GM23338 (cell line): ENCODE measurements around the gene ASPSCR1. TPM values are rescaled to one million over a fixed set of nuclear protein-coding genes. Genes with fewer than 3 reads are reported as not detected.

Experiments
- ATAC-seq: fragments of 200-7000 bp; cut with Tn5 transposase; 3 replicates; pipeline ENCODE4 v1.9.1; 2020
- DNase-seq: peaks from one replicate; pipeline ENCODE4 v3.0.0-alpha.2; 2015; ENCODE audit warnings: low spot score
- H2AFZ ChIP-seq: fragments of 200-600 bp; sonication (generic); 2 replicates; pipeline ENCODE4 v1.8.0; 2016; ENCODE audit warnings: antibody characterized with exemption, mild to moderate bottlenecking, moderate library complexity
- H3F3A ChIP-seq: fragments of 200-600 bp; sonication (generic); replicated peaks from 2 replicates; pipeline ENCODE4 v1.8.0; 2017; ENCODE audit warnings: antibody characterized with exemption, mixed run types, low read depth
- H3K27ac ChIP-seq: fragments of 200-600 bp; sonication (generic); 2 replicates; pipeline ENCODE4 v1.6.1; 2016; ENCODE audit warnings: low read depth
- H3K27me3 ChIP-seq: fragments of 200-600 bp; sonication (generic); 2 replicates; pipeline ENCODE4 v1.8.0; 2016; ENCODE audit warnings: mild to moderate bottlenecking, mixed run types, moderate library complexity; ENCODE audit not compliant: insufficient read depth
- H3K36me3 ChIP-seq: fragments of 200-600 bp; sonication (generic); 2 replicates; pipeline ENCODE4 v1.8.0; 2016; ENCODE audit warnings: mild to moderate bottlenecking; ENCODE audit not compliant: insufficient read depth
- H3K4me1 ChIP-seq: fragments of 200-600 bp; sonication (generic); 2 replicates; pipeline ENCODE4 v1.8.0; 2016; ENCODE audit warnings: mild to moderate bottlenecking, moderate library complexity; ENCODE audit not compliant: insufficient read depth
- H3K4me2 ChIP-seq: fragments of 200-600 bp; sonication (generic); 2 replicates; pipeline ENCODE4 v1.7.1; 2017; ENCODE audit warnings: mixed run types
- H3K4me3 ChIP-seq: fragments of 200-600 bp; sonication (generic); 2 replicates; pipeline ENCODE4 v1.6.1; 2016; ENCODE audit warnings: mixed run types
- H3K79me2 ChIP-seq: fragments of 200-600 bp; sonication (generic); replicated peaks from 2 replicates; pipeline ENCODE4 v1.8.0; 2017; ENCODE audit warnings: mild to moderate bottlenecking; ENCODE audit not compliant: insufficient read depth
- H3K9me2 ChIP-seq: fragments of 200-600 bp; sonication (generic); 2 replicates; pipeline ENCODE4 v1.8.0; 2017; ENCODE audit not compliant: insufficient read depth
- H4K20me1 ChIP-seq: fragments of 200-600 bp; sonication (generic); replicated peaks from 2 replicates; pipeline ENCODE4 v1.8.0; 2017; ENCODE audit warnings: mild to moderate bottlenecking; ENCODE audit not compliant: insufficient read depth
- H3K27ac Mint-ChIP-seq: 2 replicates; pipeline ENCODE4 v1.8.0; 2020; ENCODE audit warnings: inconsistent platforms, mild to moderate bottlenecking, moderate library complexity, mixed read lengths
- H3K27me3 Mint-ChIP-seq: 3 replicates; pipeline ENCODE4 v1.8.0; 2022; ENCODE audit warnings: low read depth, mild to moderate bottlenecking, moderate library complexity, mixed read lengths, inconsistent platforms; ENCODE audit not compliant: insufficient read depth, poor library complexity
- H3K36me3 Mint-ChIP-seq: 3 replicates; pipeline ENCODE4 v1.8.0; 2021; ENCODE audit warnings: low read depth, mild to moderate bottlenecking, inconsistent platforms, moderate library complexity, mixed read lengths
- H3K4me1 Mint-ChIP-seq: 3 replicates; pipeline ENCODE4 v1.8.0; 2020; ENCODE audit warnings: mild to moderate bottlenecking, inconsistent platforms, mixed read lengths
- H3K4me3 Mint-ChIP-seq: 3 replicates; pipeline ENCODE4 v1.8.0; 2021; ENCODE audit warnings: moderate library complexity, mild to moderate bottlenecking, inconsistent platforms, mixed read lengths
- H3K9me3 Mint-ChIP-seq: 3 replicates; pipeline ENCODE4 v1.8.0; 2020; ENCODE audit warnings: moderate library complexity, mild to moderate bottlenecking, inconsistent platforms, mixed read lengths
- CREB1 ChIP-seq: fragments of 250-450 bp; sonication (Bioruptor Pico); IDR thresholded peaks from 2 replicates; pipeline ENCODE4 v1.5.0; 2020; ENCODE audit warnings: low read depth, mild to moderate bottlenecking, moderate library complexity
- CTCF ChIP-seq, 2 experiments: fragments of 200-600 bp in 1 of 2; sonication (generic) in 1 of 2; conservative IDR thresholded peaks; 2 replicates each; pipeline versions ENCODE4 v1.5.1 to v1.6.1; 2016 to 2017; ENCODE audit warnings: antibody characterized with exemption in 2 of 2, low read depth in 2 of 2, mild to moderate bottlenecking in 2 of 2, moderate library complexity in 1 of 2
- EZH2 ChIP-seq: fragments of 200-600 bp; sonication (generic); IDR thresholded peaks from one replicate; pipeline ENCODE4 v1.8.0; 2017; ENCODE audit warnings: antibody characterized with exemption, mild to moderate bottlenecking, low read depth; ENCODE audit not compliant: unreplicated experiment
- JUNB ChIP-seq: IDR thresholded peaks from one replicate; pipeline ENCODE4 v1.6.1; 2016; ENCODE audit warnings: antibody characterized with exemption; ENCODE audit not compliant: unreplicated experiment
- NANOG ChIP-seq: IDR thresholded peaks from 2 replicates; pipeline ENCODE4 v1.6.1; 2016; ENCODE audit warnings: antibody characterized with exemption, borderline replicate concordance
- POLR2AphosphoS5 ChIP-seq: IDR thresholded peaks from 2 replicates; pipeline ENCODE4 v1.6.1; 2016; ENCODE audit warnings: antibody characterized with exemption, low read depth
- STAT1 ChIP-seq: IDR thresholded peaks from one replicate; pipeline ENCODE4 v1.6.1; 2016; ENCODE audit warnings: antibody characterized with exemption; ENCODE audit not compliant: unreplicated experiment
- ZNF331 ChIP-seq: fragments of 250-450 bp; sonication (Bioruptor Pico); IDR thresholded peaks from 2 replicates; pipeline ENCODE4 v1.5.0; 2020; ENCODE audit warnings: low read depth, mild to moderate bottlenecking, moderate library complexity
- ZNF462 ChIP-seq: fragments of 250-450 bp; sonication (Bioruptor Pico); IDR thresholded peaks from 2 replicates; pipeline ENCODE4 v1.5.0; 2020; ENCODE audit warnings: mild to moderate bottlenecking, moderate library complexity
- polyA plus RNA-seq: library from polyadenylated mRNA; unstranded; fragments of >200 nt; fragmentation: Nextera tagmentation; extraction: Ambion mirVana; gene quantifications from 2 replicates; pipeline ENCODE4 v1.2.1, GENCODE V29; 2016
- total RNA-seq: library from RNA; depleted of rRNA; stranded (reverse); fragments of >200 nt; shearing (Covaris generic); gene quantifications from 2 replicates; pipeline ENCODE4 v1.2.3, GENCODE V29; 2014

Gene ASPSCR1
- total and polyA plus RNA-seq, 2 experiments from 2014 or later = 44.2 to 46.9 TPM

GRCh38 chr17:81933178-81933699, 44.2 kb upstream of the ASPSCR1 start (continued):
- TF ChIP-seq ZNF462 (no peak), JUNB (no peak), ZNF331 (CRISPR knock-in tag) (no peak)

GRCh38 chr17:81934098-81934757, 43.2 kb upstream of the ASPSCR1 start:
- Mint-ChIP-seq H3K36me3 (peaks cover 38% of the 10 kb centered on the region), H3K9me3 (no peaks in the 10 kb centered on the region), H3K27me3 (peaks cover 29% of the 10 kb centered on the region), H3K27ac (no peak overlapping the region), H3K4me1 (peaks cover 14% of the 10 kb centered on the region), H3K4me3 (peak overlapping the region; percentile 12; the same call in 2 of the 3 replicates)
- Histone ChIP-seq H3K27me3 (peaks cover 5% of the 10 kb centered on the region; the same call in 1 of the 2 replicates), H3K4me1 (no peaks in the 10 kb centered on the region; the same call in 1 of the 2 replicates), H4K20me1 (no peaks in the 10 kb centered on the region; the same call in 1 of the 2 replicates), H2AFZ (no peak overlapping the region), H3K4me3 (no peak overlapping the region), H3K4me2 (no peak overlapping the region), H3K79me2 (peaks cover 12% of the 10 kb centered on the region; the same call in 1 of the 2 replicates), H3F3A (peaks cover 17% of the 10 kb centered on the region), H3K36me3 (no peaks in the 10 kb centered on the region), H3K27ac (no peak overlapping the region), H3K9me2 (no peaks in the 10 kb centered on the region)
- no peak for DNase-seq
- no peak for ATAC-seq
- no peak for TF ChIP-seq POLR2AphosphoS5
- no peak for TF ChIP-seq ZNF331 (CRISPR knock-in tag)
- TF ChIP-seq CTCF (conservative IDR thresholded peaks at IDR 0.05; ENCODE audit: low read depth in 2 of 2) = no peak
- no peak for TF ChIP-seq EZH2
- no peak for TF ChIP-seq STAT1
- TF ChIP-seq JUNB = no peak
- no peak for TF ChIP-seq CREB1 (CRISPR knock-in tag)
- no peak for TF ChIP-seq NANOG
